ENCODE results near the gene STAT6. TPM values are rescaled to one million over a fixed set of nuclear protein-coding genes. Genes with fewer than 3 reads are reported as not detected.

The STAT6 gene, protein sequence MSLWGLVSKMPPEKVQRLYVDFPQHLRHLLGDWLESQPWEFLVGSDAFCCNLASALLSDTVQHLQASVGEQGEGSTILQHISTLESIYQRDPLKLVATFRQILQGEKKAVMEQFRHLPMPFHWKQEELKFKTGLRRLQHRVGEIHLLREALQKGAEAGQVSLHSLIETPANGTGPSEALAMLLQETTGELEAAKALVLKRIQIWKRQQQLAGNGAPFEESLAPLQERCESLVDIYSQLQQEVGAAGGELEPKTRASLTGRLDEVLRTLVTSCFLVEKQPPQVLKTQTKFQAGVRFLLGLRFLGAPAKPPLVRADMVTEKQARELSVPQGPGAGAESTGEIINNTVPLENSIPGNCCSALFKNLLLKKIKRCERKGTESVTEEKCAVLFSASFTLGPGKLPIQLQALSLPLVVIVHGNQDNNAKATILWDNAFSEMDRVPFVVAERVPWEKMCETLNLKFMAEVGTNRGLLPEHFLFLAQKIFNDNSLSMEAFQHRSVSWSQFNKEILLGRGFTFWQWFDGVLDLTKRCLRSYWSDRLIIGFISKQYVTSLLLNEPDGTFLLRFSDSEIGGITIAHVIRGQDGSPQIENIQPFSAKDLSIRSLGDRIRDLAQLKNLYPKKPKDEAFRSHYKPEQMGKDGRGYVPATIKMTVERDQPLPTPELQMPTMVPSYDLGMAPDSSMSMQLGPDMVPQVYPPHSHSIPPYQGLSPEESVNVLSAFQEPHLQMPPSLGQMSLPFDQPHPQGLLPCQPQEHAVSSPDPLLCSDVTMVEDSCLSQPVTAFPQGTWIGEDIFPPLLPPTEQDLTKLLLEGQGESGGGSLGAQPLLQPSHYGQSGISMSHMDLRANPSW
- 304 and 319 TPM in 2 replicates for total RNA-seq

DNA sequence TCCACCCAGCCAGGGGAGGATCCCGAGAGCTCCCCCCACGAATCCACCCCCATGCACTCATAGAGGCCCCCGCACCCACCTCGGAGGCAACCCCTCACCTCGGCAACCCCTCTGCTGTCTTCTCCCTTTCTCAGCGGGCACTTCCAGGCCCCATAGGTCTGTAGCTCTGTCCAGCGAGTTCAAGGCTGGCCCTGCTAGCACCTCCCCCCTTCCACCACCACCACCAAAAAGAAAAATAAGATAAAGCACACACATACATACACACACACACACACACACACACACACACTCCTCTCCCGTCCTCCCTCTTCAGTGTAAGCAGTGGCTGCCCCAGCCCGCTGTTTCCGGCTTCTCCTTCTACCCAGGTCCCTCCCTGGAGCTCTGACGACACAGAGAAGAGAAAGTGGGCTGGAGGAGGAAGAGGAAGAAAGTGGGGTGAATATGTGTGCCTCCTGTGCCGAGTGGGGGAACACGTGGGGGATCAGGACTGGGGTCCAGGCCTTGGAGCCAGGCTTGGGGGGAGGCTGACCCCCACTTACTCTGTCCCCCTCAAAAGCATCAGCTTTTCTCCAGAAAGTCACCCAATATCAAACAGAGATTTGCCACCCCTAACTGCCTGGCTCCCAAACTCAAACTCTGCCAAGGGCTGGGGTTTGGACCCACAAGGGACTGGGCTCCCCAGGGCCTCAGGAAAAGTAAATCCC is at the start of gene STAT6:
TSS of gene STAT6 (minus strand) at position 332 of the 704 bp plus-strand sequence. CDS start 3,084 bp downstream, outside the sequence.
- Mint-ChIP-seq H3K36me3 (ENCODE audit: low read depth) (peaks cover 31% of the 10 kb centered on the region), H3K27me3 (peaks cover 1% of the 10 kb centered on the region), H3K9me3 (no peaks in the 10 kb centered on the region), H3K4me3 (peak within 1 kb of the TSS; percentile 92), H3K4me1 (peaks cover 47% of the 10 kb centered on the region), H3K27ac (peak within 1 kb of the TSS; percentile 92)
- intact Hi-C loops (cut with micrococcal nuclease): loop anchor here (1.0 to 5.0 kb wide), 3 partner anchors 16 to 422 kb away; partner anchors contain the start of genes PRIM1 and PTGES3
- peak; percentile 96 for DNase-seq

DNA sequence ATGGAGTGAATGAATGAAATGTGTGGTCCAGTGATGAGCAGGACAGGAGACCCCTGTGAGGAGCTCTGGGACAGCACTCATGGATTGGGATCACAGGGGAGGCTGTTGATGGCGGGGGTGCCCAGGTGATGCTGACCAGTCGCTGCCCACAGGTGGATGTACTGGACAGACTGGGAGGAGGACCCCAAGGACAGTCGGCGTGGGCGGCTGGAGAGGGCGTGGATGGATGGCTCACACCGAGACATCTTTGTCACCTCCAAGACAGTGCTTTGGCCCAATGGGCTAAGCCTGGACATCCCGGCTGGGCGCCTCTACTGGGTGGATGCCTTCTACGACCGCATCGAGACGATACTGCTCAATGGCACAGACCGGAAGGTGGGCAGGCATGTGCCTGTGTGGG is 49.6 kb upstream of the STAT6 start:
- H3K9me3 Mint-ChIP-seq: no peaks in the 10 kb centered on the region
- no peak overlapping the region for H3K27ac Mint-ChIP-seq
- H3K4me1 Mint-ChIP-seq: peaks cover 4% of the 10 kb centered on the region
- H3K4me3 Mint-ChIP-seq: no peak overlapping the region
- no peak for DNase-seq
- intact Hi-C loops (cut with micrococcal nuclease): no loop called here
- H3K27me3 Mint-ChIP-seq: no peaks in the 10 kb centered on the region
- no peaks in the 10 kb centered on the region for H3K36me3 Mint-ChIP-seq (ENCODE audit: low read depth)

DNA sequence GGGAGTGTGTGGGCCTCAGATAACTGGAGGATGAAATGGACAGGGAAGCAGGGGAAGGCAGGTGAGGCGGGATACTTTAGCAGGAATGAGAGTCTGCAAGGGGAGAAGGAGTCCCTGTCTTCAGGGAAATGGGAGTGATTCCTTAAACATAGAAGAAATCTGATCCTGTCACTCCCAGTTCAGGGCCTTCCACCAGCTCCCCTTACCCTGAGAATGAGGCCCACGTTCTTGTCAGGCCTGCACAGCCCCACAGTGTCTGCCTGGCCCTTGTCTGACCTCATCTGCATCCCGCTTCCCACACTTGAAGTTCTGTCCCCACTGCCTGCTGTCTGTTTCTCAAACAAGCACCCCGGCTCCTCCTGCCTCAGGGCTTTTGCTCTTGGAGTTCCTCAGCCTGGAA is 48.9 kb upstream of the STAT6 start:
- no peak for DNase-seq
- Mint-ChIP-seq H3K27me3 (no peaks in the 10 kb centered on the region), H3K9me3 (no peaks in the 10 kb centered on the region), H3K4me3 (no peak overlapping the region), H3K4me1 (peaks cover 4% of the 10 kb centered on the region), H3K27ac (no peak overlapping the region), H3K36me3 (ENCODE audit: low read depth) (no peaks in the 10 kb centered on the region)
- intact Hi-C loops (cut with micrococcal nuclease): no loop called here

DNA sequence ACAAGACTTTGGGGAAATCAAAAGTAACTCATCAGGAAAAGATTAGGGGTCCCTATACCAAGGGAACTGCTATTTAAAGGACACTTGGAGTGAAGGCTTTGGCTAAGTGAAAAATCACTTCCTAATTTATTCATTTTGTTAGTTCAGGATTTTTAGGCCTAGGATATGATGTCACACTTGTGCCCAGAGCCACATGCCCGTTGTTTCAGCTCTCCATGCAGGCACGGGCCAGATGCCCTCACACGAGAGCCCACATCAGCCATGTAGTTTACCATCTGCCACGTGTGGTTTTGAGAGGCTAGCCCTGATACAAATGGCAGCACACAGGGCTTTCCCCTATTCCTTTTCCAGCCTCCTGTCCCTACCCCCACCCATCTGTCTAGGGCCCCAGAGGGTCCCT is 48.1 kb upstream of the STAT6 start:
- H3K36me3 Mint-ChIP-seq (ENCODE audit: low read depth): no peaks in the 10 kb centered on the region
- H3K9me3 Mint-ChIP-seq: no peaks in the 10 kb centered on the region
- H3K4me3 Mint-ChIP-seq: no peak overlapping the region
- DNase-seq: no peak
- no peaks in the 10 kb centered on the region for H3K27me3 Mint-ChIP-seq
- intact Hi-C loops (cut with micrococcal nuclease): no loop called here
- no peak overlapping the region for H3K27ac Mint-ChIP-seq
- H3K4me1 Mint-ChIP-seq: peaks cover 4% of the 10 kb centered on the region

DNA sequence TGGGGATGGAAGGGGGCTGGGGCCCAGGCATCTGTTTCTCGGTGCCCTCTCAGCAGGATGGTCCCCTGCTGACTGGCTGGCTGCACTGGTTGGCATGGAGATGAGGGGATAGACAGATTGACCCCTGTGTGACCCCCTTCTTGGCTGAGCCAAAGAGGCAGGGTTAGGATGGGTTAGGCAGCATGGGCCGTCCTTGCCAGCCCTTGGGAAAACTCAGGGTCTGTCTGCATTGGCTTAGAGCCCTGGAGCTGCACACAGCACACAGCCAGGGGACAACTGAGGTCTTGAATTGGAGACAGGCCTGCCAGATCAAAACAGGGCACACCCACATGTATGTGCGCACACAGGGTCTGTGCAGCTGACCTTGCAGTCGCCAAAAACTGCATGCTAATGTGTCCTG is 47.5 kb upstream of the STAT6 start:
- Mint-ChIP-seq H3K9me3 (no peaks in the 10 kb centered on the region), H3K36me3 (ENCODE audit: low read depth) (no peaks in the 10 kb centered on the region), H3K27me3 (no peaks in the 10 kb centered on the region), H3K27ac (no peak overlapping the region), H3K4me3 (no peak overlapping the region), H3K4me1 (peaks cover 4% of the 10 kb centered on the region)
- intact Hi-C loops (cut with micrococcal nuclease): no loop called here
- no peak for DNase-seq

DNA sequence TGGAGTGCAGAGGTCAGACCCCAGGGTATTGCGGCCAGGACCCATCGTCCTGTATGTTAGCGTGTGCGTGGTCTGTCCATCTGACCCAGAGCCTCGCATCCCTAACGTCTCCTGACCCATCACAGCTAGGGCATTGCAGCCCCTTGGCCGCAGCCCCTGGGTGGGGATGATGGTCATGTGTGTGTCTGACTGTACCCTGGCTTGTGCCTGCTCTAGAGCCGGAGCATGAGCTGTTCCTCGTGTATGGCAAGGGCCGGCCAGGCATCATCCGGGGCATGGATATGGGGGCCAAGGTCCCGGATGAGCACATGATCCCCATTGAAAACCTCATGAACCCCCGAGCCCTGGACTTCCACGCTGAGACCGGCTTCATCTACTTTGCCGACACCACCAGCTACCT is 47.0 kb upstream of the STAT6 start:
- Mint-ChIP-seq H3K27me3 (no peaks in the 10 kb centered on the region), H3K4me3 (no peak overlapping the region), H3K9me3 (no peaks in the 10 kb centered on the region), H3K36me3 (ENCODE audit: low read depth) (no peaks in the 10 kb centered on the region), H3K4me1 (peaks cover 4% of the 10 kb centered on the region), H3K27ac (no peak overlapping the region)
- intact Hi-C loops (cut with micrococcal nuclease): no loop called here
- no peak for DNase-seq

DNA sequence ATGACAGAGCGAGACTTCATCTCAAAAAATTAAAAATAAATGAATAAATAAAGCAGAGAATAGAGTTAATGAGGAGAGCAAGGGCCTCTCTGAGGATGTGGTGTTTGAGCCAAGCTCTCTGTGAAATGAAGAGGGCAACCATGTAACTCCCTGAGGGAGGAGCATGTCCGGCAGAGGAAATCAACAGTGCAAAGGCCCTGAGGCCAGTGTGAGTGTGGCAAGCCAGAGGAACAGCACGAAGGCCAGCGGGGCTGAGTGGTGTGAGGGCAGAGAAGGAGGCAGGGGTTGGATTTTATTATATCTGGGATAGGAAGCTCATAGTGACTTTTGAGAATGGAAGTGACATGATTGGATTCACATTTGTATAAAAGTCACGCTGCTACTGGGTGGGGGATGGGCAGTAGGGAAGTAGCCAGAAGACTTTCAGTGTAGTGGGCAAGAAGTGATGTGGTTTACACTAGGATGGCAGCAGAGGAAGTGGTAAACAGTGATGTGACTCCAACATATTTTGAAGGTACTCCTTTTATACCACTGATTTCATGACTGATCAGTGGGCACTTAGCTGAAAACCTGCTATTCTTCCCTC is 46.5 kb upstream of the STAT6 start:
- intact Hi-C loops (cut with micrococcal nuclease): no loop called here
- Mint-ChIP-seq H3K4me1 (peaks cover 4% of the 10 kb centered on the region), H3K36me3 (ENCODE audit: low read depth) (no peaks in the 10 kb centered on the region), H3K27ac (no peak overlapping the region), H3K4me3 (no peak overlapping the region), H3K9me3 (no peaks in the 10 kb centered on the region), H3K27me3 (no peaks in the 10 kb centered on the region)
- no peak for DNase-seq

DNA sequence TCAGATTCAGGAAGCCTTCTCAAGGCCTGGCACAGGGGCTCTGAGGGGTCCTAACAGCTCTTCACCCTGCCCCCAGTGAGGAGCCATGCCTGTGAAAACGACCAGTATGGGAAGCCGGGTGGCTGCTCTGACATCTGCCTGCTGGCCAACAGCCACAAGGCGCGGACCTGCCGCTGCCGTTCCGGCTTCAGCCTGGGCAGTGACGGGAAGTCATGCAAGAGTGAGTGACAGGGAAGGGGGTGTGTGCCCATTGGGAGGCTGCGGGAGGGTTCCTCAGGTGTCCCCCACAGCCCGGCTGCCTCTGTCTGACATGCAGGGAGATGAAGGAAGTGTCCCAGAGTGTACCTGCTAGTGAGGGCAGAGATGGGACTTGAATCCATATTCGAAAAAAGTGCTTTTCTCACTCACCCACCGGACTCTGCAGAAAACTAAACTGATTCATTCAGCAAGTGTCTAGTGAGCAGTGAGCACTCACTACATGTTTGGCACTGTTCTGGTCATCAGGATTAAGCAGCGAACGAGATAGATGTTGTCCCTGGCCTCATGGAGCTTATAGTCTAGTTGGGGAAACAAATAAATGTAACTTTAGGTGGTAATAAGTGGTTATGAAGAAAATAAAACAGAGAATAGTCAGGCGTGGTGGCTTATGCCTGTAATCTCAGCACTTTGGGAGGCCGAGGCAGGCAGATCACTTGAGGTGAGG is 45.7 kb upstream of the STAT6 start:
- DNase-seq: no peak
- no peaks in the 10 kb centered on the region for H3K9me3 Mint-ChIP-seq
- H3K4me3 Mint-ChIP-seq: no peak overlapping the region
- no peaks in the 10 kb centered on the region for H3K36me3 Mint-ChIP-seq (ENCODE audit: low read depth)
- H3K27ac Mint-ChIP-seq: no peak overlapping the region
- no peaks in the 10 kb centered on the region for H3K27me3 Mint-ChIP-seq
- intact Hi-C loops (cut with micrococcal nuclease): no loop called here
- peaks cover 4% of the 10 kb centered on the region for H3K4me1 Mint-ChIP-seq

DNA sequence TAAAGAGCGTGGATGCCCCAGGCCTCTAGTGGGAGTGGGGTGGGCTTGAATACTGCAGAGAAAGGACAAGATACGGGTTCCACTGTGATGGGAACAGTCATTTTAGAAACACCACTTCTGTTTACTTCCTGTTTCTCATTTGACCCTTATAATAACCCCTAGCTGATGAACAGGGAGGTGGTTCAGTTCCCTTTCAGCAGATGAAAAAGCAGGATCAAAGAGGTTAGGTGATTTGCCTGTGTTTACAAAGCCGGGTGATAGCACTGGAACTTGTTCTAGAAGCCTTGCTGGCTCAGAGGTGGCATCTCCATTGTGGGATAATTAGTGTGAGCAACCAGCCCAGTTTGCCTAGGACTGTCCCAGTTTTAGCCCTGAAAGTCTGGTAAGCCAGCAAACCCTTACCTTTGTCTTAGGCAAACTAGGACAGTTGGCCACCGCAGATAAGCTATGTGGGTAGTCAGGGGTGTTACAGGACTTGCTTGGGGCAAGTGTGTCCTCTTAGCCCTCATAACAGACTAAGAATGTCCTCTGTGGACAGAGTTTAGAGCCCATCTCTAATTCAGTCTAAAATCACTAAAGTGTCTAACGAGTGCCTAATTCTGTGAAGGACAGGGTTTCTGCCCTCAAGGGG is 43.8 kb upstream of the STAT6 start:
- no peak overlapping the region for H3K27ac Mint-ChIP-seq
- DNase-seq: no peak
- no peak overlapping the region for H3K4me3 Mint-ChIP-seq
- no peaks in the 10 kb centered on the region for H3K27me3 Mint-ChIP-seq
- peaks cover 4% of the 10 kb centered on the region for H3K4me1 Mint-ChIP-seq
- no peaks in the 10 kb centered on the region for H3K36me3 Mint-ChIP-seq (ENCODE audit: low read depth)
- intact Hi-C loops (cut with micrococcal nuclease): no loop called here
- no peaks in the 10 kb centered on the region for H3K9me3 Mint-ChIP-seq

DNA sequence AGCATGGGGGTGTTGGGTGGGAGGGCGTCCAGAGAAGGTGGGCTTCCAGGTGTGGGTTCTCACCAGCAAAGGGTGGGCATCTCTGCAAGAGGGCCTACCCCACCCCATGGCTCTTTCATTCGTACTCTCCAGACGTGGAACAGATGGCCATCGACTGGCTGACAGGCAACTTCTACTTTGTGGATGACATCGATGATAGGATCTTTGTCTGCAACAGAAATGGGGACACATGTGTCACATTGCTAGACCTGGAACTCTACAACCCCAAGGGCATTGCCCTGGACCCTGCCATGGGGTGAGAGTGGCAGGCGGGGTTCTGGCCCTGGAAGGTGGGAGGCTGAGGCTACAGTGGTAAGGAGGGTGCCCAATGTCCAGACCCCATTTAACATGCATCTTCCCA is 42.9 kb upstream of the STAT6 start:
- H3K27ac Mint-ChIP-seq: no peak overlapping the region
- H3K4me1 Mint-ChIP-seq: peaks cover 4% of the 10 kb centered on the region
- no peaks in the 10 kb centered on the region for H3K36me3 Mint-ChIP-seq (ENCODE audit: low read depth)
- H3K4me3 Mint-ChIP-seq: no peak overlapping the region
- no peaks in the 10 kb centered on the region for H3K27me3 Mint-ChIP-seq
- intact Hi-C loops (cut with micrococcal nuclease): no loop called here
- DNase-seq: no peak
- H3K9me3 Mint-ChIP-seq: no peaks in the 10 kb centered on the region

DNA sequence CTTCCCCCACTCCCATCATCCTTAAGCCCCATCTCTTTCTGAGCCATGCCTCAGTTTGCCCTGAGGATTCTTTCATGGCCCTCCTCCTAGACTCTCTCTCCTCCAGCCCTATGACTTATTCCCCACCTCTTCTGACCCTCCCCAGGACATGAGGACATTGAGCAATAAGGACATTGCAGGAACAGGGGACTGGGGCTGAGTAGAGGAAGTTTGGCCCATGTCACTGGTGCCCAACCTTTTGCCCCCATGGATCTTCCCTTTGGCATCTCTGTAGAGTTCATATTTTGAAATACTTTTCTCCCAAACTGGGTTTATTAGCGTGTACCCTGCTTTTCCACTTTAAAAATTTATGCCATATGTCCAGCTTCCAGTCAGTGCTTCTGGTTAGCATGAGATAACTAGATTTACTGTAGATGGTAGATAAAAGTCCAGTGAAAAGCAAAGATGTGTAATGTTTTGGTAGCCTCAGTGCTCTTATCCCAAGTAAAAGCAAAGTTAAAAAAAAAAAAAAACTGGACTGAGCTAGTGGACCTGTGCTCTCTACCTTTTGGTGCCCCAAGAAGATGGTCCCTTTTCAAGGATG is 42.3 kb upstream of the STAT6 start:
- Mint-ChIP-seq H3K36me3 (ENCODE audit: low read depth) (no peaks in the 10 kb centered on the region), H3K4me3 (no peak overlapping the region), H3K27ac (no peak overlapping the region), H3K4me1 (peaks cover 4% of the 10 kb centered on the region), H3K9me3 (no peaks in the 10 kb centered on the region), H3K27me3 (no peaks in the 10 kb centered on the region)
- intact Hi-C loops (cut with micrococcal nuclease): no loop called here
- no peak for DNase-seq

DNA sequence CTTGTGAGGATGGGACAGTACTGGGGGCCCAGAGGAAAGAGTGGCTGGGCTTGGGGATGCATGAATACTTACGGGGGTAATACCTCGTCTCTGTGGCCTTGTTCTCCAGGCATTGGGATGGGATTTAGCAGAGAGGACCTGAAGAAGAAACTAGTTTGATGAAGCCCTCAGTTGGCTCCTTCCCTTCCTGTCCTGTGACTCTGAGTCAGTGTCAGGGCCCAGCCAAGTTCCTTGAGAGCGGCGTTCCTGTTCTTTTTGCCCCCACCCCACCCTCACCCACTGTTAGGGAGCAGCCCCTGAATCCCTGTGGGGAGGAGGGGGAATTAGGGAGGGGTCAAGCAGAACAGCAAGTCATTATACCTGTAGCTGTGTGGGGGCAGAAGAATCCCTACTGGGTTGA is 41.5 kb upstream of the STAT6 start:
- DNase-seq: no peak
- H3K4me1 Mint-ChIP-seq: peaks cover 1% of the 10 kb centered on the region
- no peaks in the 10 kb centered on the region for H3K9me3 Mint-ChIP-seq
- H3K27me3 Mint-ChIP-seq: no peaks in the 10 kb centered on the region
- H3K4me3 Mint-ChIP-seq: no peak overlapping the region
- intact Hi-C loops (cut with micrococcal nuclease): no loop called here
- H3K27ac Mint-ChIP-seq: no peak overlapping the region
- no peaks in the 10 kb centered on the region for H3K36me3 Mint-ChIP-seq (ENCODE audit: low read depth)

Data from activated CD4-positive, alpha-beta T cell treated with anti-CD3 and anti-CD28 coated beads, Interleukin-2, amount 10 ng/mL, durations not matched to agents 24 days and 14 days (primary cell).